Activated naive CD8-positive, alpha-beta T cell treated with anti-CD3 and anti-CD28 coated beads, Interleukin-2, amount 10 ng/mL, durations not matched to agents 7 days and 5 days (primary cell): ENCODE results near the gene C16orf82. TPM values are rescaled to one million over a fixed set of nuclear protein-coding genes. Genes with fewer than 3 reads are reported as not detected.

Experiments
- ATAC-seq: fragments of 150-1000 bp; cut with Tn5 transposase; one replicate; pipeline ENCODE4 v1.10.0; 2021; ENCODE audit warnings: low read depth, moderate library complexity
- POLR2A ChIA-PET: fragments of 350-600 bp; sonication (Branson Sonifier 250); formaldehyde crosslinking; loops from one replicate; lab custom pipeline; 2021; ENCODE audit warnings: antibody characterized with exemption; lab: Charles Lee
- DNase-seq: peaks from one replicate; pipeline ENCODE4 v3.0.0; 2021
- H3K27ac Mint-ChIP-seq: one replicate; pipeline ENCODE4 v1.8.0; 2022; ENCODE audit warnings: mild to moderate bottlenecking, mixed read lengths
- H3K27me3 Mint-ChIP-seq: one replicate; pipeline ENCODE4 v1.8.0; 2022; ENCODE audit warnings: mild to moderate bottlenecking, moderate library complexity, mixed read lengths
- H3K36me3 Mint-ChIP-seq: one replicate; pipeline ENCODE4 v1.8.0; 2021; ENCODE audit warnings: mild to moderate bottlenecking, mixed read lengths
- H3K4me1 Mint-ChIP-seq: one replicate; pipeline ENCODE4 v1.8.0; 2021; ENCODE audit warnings: mixed read lengths
- H3K4me3 Mint-ChIP-seq: one replicate; pipeline ENCODE4 v1.8.0; 2022; ENCODE audit warnings: mild to moderate bottlenecking, moderate library complexity, mixed read lengths
- H3K9me3 Mint-ChIP-seq: one replicate; pipeline ENCODE4 v1.8.0; 2021; ENCODE audit warnings: mixed read lengths
- total RNA-seq, 2 experiments: library from RNA; stranded (reverse); gene quantifications; one replicate each; pipeline ENCODE4 v1.2.3, GENCODE V29; 2021

The C16orf82 gene
- not detected for total RNA-seq

DNA sequence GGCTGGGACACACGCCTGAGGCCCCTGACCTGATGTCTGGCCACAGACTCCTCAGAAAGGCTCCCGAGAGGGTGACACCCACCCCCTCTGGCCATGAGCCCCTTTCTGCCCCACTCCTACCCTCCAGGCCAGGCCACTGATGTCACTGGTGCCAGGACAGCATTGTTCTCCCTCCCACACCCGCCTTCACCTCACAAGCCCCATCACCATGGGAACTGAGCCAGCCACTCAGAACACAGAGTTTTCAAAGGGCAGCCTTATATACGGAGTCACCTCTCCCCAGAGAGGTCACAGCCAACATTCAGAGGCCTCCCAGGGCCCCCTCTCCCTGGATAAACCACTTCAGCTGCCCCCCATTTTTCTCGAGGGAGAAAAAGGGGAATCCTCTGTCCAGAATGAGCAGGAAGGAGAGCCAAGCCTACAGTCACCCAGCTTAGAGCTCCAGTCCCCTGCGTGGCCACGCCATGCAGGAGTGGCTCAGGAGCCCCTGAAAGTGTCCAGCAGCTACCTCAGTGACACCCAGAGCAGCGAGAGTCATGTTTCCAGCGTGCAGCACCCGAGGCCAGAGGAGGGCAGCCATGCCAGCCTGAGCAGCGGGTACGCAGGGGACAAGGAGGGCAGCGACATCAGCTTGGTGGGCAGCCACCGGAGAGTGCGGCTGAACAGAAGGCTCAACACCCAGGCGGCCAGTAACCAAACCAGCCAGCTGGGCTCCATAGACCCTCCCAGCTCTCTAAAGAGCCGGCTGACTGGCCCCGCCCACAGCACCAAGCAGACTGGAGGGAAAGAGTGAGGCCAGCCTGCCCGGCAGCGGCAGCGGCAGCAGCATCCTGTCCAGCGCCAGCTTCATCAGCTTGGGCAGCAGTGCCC is at the start of gene C16orf82:
C16orf82 (plus strand) TSS at position 260 of the 870 bp plus-strand sequence.
- ATAC-seq (no peak), DNase-seq (no peak)
- POLR2A ChIA-PET: no interaction called here
- H3K9me3 Mint-ChIP-seq: no peaks in the 10 kb centered on the region
- H3K4me3 Mint-ChIP-seq: no peak within 1 kb of the TSS
- H3K36me3 Mint-ChIP-seq: peaks cover 1% of the 10 kb centered on the region
- H3K4me1 Mint-ChIP-seq: no peaks in the 10 kb centered on the region
- H3K27ac Mint-ChIP-seq: no peak within 1 kb of the TSS
- peaks cover 6% of the 10 kb centered on the region for H3K27me3 Mint-ChIP-seq

DNA sequence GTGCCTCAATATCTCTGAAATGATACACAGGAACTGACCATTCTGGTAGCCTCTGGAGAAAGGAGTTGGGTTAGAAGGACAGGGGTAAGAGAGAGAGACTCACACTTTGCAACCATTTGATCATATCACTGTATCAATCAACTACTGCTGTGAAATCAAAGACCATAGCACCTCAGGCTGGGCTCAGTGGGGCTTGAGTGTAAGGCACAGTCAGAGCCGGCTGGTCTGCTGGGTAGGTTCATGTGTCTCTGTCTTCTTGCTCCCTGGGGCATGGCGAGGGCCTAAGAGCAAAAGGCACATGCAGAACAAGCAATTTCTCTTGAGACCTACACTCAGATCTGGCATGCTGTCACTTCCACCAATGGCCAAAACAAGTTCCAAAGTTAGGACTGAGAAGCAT is 46.7 kb upstream of the C16orf82 start:
- Mint-ChIP-seq H3K27ac (no peak overlapping the region), H3K36me3 (no peaks in the 10 kb centered on the region), H3K4me1 (no peaks in the 10 kb centered on the region), H3K27me3 (peaks cover 8% of the 10 kb centered on the region), H3K4me3 (no peak overlapping the region), H3K9me3 (peaks cover 4% of the 10 kb centered on the region)
- no peak for DNase-seq
- POLR2A ChIA-PET: no interaction called here
- no peak for ATAC-seq

- no peak for ATAC-seq
- Mint-ChIP-seq H3K4me1 (no peaks in the 10 kb centered on the region), H3K9me3 (peaks cover 4% of the 10 kb centered on the region), H3K27ac (no peak overlapping the region), H3K27me3 (peaks cover 7% of the 10 kb centered on the region), H3K36me3 (no peaks in the 10 kb centered on the region), H3K4me3 (no peak overlapping the region)
- POLR2A ChIA-PET: no interaction called here
- DNase-seq: no peak
These were observed 42.7 kb upstream of the C16orf82 start for GRCh38 chr16:27024010-27024409.

- ATAC-seq: no peak
- Mint-ChIP-seq H3K27me3 (peaks cover 4% of the 10 kb centered on the region), H3K27ac (no peak overlapping the region), H3K4me3 (no peak overlapping the region), H3K4me1 (no peaks in the 10 kb centered on the region), H3K36me3 (no peaks in the 10 kb centered on the region), H3K9me3 (no peaks in the 10 kb centered on the region)
- POLR2A ChIA-PET: no interaction called here
- DNase-seq: no peak
These were observed 41.1 kb upstream of the C16orf82 start for GRCh38 chr16:27025581-27025980.

GRCh38 chr16:27027971-27028370 is 38.8 kb upstream of the C16orf82 start:
- POLR2A ChIA-PET: no interaction called here
- Mint-ChIP-seq H3K4me1 (no peaks in the 10 kb centered on the region), H3K36me3 (no peaks in the 10 kb centered on the region), H3K9me3 (no peaks in the 10 kb centered on the region), H3K27me3 (no peaks in the 10 kb centered on the region), H3K27ac (no peak overlapping the region), H3K4me3 (no peak overlapping the region)
- ATAC-seq (no peak), DNase-seq (no peak)

DNA sequence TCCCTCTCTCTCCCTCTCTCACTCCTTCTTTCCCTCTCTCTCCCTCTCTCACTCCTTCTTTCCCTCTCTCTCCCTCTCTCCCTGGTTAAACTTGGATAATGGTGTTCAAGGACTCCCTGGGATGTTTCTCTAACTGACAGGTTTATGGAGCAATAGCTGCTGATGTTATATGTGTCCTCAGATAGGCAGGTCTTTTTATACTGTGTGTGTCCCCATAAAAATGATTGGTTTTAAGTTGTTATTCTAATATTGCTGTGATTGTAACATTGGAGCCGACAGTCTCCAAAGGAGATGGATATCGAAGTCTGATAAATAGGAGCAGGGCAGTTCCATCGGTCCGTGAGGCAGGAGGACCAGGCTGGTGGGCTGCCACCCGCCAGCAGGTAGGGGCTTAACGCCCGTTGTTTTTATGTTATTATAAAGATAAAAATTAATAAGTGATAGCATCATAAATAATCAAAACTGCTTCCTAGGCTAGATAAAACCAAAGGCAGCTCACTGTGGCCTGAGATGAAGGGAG is 38.1 kb upstream of the C16orf82 start:
- POLR2A ChIA-PET: no interaction called here
- H3K4me1 Mint-ChIP-seq: no peaks in the 10 kb centered on the region
- H3K27ac Mint-ChIP-seq: no peak overlapping the region
- DNase-seq (no peak), ATAC-seq (no peak)
- no peaks in the 10 kb centered on the region for H3K36me3 Mint-ChIP-seq
- no peaks in the 10 kb centered on the region for H3K9me3 Mint-ChIP-seq
- no peaks in the 10 kb centered on the region for H3K27me3 Mint-ChIP-seq
- H3K4me3 Mint-ChIP-seq: no peak overlapping the region

DNA sequence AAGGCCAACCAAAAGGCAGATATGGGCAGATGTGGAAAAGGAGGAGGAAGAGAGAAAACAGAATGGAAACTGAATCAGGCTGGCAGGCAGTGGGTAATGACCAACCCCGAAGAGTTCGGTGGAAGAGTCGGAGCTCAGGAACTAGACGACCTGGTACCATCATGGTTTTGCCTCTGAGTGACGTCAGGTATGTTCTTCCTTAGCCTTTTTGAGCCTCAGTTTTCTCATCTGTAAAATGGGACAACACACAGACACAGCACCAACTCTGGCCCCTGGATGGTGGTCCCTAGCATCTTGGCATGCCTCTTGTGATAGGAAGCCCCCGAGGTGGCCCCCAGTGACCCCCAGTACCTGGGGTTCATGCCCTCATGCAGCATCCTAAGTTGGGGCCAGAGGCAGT is 37.2 kb upstream of the C16orf82 start:
- H3K9me3 Mint-ChIP-seq: no peaks in the 10 kb centered on the region
- POLR2A ChIA-PET: no interaction called here
- no peaks in the 10 kb centered on the region for H3K27me3 Mint-ChIP-seq
- H3K4me3 Mint-ChIP-seq: no peak overlapping the region
- no peaks in the 10 kb centered on the region for H3K4me1 Mint-ChIP-seq
- H3K36me3 Mint-ChIP-seq: no peaks in the 10 kb centered on the region
- ATAC-seq: no peak
- DNase-seq: no peak
- H3K27ac Mint-ChIP-seq: no peak overlapping the region

DNA sequence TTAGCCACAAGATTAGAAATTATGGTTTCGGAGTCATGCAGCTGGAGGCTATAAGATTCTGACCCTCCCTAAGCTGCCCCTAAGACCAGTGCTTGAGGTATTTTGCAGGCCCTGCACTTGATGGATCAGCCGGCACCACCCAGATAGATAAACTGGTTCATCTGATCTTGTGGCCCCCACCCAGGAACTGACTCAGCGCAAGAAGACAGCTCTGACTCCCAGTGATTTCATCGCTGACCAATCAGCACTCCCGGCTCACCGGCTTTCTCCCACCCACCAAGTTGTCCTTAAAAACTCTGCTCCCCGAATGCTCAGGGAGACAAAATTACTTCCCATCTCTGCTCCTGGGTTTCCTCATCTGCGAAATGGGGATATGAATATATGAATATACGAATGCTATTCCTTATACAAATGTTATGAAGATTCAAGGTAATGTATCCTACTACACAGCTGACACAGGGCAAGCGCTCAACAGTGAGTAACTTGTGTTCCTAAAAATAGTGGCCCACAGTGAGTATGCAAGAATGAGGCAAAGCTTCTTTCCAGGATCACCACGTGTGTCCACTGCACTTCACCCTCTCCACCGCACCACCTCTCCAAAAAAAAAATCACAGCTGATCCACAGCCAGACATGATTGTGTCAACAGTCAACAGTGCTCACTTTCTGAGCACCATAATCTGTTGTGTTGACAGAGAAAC is 33.3 kb upstream of the C16orf82 start:
- H3K27me3 Mint-ChIP-seq: peaks cover 2% of the 10 kb centered on the region
- DNase-seq (no peak), ATAC-seq (no peak)
- POLR2A ChIA-PET: no interaction called here
- no peaks in the 10 kb centered on the region for H3K4me1 Mint-ChIP-seq
- no peaks in the 10 kb centered on the region for H3K36me3 Mint-ChIP-seq
- H3K27ac Mint-ChIP-seq: no peak overlapping the region
- no peak overlapping the region for H3K4me3 Mint-ChIP-seq
- H3K9me3 Mint-ChIP-seq: no peaks in the 10 kb centered on the region

GRCh38 chr16:27040732-27041131 is 26.0 kb upstream of the C16orf82 start:
- Mint-ChIP-seq H3K4me1 (no peaks in the 10 kb centered on the region), H3K27ac (no peak overlapping the region), H3K9me3 (no peaks in the 10 kb centered on the region), H3K4me3 (no peak overlapping the region), H3K36me3 (no peaks in the 10 kb centered on the region), H3K27me3 (no peaks in the 10 kb centered on the region)
- ATAC-seq (no peak), DNase-seq (no peak)
- POLR2A ChIA-PET: no interaction called here

GRCh38 chr16:27046958-27047518 is 19.7 kb upstream of the C16orf82 start:
- no peaks in the 10 kb centered on the region for H3K27me3 Mint-ChIP-seq
- no peak overlapping the region for H3K4me3 Mint-ChIP-seq
- POLR2A ChIA-PET: no interaction called here
- H3K9me3 Mint-ChIP-seq: no peaks in the 10 kb centered on the region
- ATAC-seq: no peak
- H3K36me3 Mint-ChIP-seq: no peaks in the 10 kb centered on the region
- H3K4me1 Mint-ChIP-seq: no peaks in the 10 kb centered on the region
- DNase-seq: no peak
- no peak overlapping the region for H3K27ac Mint-ChIP-seq

DNA sequence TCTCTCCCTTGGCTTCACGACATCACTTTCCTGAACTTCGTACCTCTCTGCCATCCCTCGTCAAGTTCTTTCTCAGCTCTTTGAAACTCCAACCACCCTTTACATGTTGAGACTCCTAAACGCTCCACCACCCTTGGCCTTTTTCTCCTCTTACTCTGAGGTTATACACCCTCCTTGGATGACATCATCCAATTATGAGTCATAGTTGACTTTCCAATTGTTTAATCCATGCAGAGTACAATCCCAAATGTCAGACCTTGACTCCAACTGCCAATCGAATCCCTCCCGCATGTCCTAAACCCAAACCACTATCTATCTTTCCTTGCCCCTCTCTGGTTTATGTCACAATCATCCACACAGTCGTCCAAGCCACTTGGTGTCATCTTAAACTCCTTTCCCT is 18.4 kb upstream of the C16orf82 start:
- peaks cover 2% of the 10 kb centered on the region for H3K27me3 Mint-ChIP-seq
- no peaks in the 10 kb centered on the region for H3K9me3 Mint-ChIP-seq
- POLR2A ChIA-PET: no interaction called here
- DNase-seq (no peak), ATAC-seq (no peak)
- H3K4me1 Mint-ChIP-seq: no peaks in the 10 kb centered on the region
- no peak overlapping the region for H3K4me3 Mint-ChIP-seq
- no peaks in the 10 kb centered on the region for H3K36me3 Mint-ChIP-seq
- no peak overlapping the region for H3K27ac Mint-ChIP-seq

DNA sequence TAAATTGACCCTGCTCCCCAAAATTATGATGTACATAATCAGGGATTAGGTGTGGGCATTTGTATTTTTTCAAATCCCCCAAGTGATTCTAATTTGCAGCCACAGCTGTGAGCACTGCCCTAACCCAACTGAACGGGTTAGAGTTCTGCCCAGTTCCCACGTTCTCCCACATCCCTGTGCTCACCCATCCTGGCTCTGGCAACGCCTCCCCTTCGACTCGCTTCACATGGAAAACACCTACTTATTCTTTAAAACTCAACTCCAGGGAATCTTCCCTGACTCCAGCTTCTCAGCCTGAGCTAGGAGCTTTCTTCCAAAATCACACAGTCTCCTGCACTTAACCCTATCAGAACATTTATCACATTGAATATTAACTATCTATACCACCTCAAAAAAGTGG is 17.6 kb upstream of the C16orf82 start:
- Mint-ChIP-seq H3K27ac (no peak overlapping the region), H3K4me3 (no peak overlapping the region), H3K9me3 (no peaks in the 10 kb centered on the region), H3K36me3 (no peaks in the 10 kb centered on the region), H3K27me3 (peaks cover 2% of the 10 kb centered on the region), H3K4me1 (no peaks in the 10 kb centered on the region)
- POLR2A ChIA-PET: no interaction called here
- no peak for ATAC-seq
- no peak for DNase-seq

GRCh38 chr16:27052007-27052406 is 14.7 kb upstream of the C16orf82 start:
- Mint-ChIP-seq H3K36me3 (no peaks in the 10 kb centered on the region), H3K9me3 (no peaks in the 10 kb centered on the region), H3K27me3 (peaks cover 2% of the 10 kb centered on the region), H3K27ac (no peak overlapping the region), H3K4me3 (no peak overlapping the region), H3K4me1 (no peaks in the 10 kb centered on the region)
- POLR2A ChIA-PET: no interaction called here
- DNase-seq (no peak), ATAC-seq (no peak)
